ENCODE results near the gene CYP2A7. TPM values are rescaled to one million over a fixed set of nuclear protein-coding genes. Genes with fewer than 3 reads are reported as not detected.
"Not testable (repeated sequence)": the region's sequence is repeated elsewhere in the genome, so short reads cannot be mapped to it uniquely, and the experiment has no call there.

The CYP2A7 gene
- total RNA-seq, 1 donor from 2014 or later = not detected

DNA sequence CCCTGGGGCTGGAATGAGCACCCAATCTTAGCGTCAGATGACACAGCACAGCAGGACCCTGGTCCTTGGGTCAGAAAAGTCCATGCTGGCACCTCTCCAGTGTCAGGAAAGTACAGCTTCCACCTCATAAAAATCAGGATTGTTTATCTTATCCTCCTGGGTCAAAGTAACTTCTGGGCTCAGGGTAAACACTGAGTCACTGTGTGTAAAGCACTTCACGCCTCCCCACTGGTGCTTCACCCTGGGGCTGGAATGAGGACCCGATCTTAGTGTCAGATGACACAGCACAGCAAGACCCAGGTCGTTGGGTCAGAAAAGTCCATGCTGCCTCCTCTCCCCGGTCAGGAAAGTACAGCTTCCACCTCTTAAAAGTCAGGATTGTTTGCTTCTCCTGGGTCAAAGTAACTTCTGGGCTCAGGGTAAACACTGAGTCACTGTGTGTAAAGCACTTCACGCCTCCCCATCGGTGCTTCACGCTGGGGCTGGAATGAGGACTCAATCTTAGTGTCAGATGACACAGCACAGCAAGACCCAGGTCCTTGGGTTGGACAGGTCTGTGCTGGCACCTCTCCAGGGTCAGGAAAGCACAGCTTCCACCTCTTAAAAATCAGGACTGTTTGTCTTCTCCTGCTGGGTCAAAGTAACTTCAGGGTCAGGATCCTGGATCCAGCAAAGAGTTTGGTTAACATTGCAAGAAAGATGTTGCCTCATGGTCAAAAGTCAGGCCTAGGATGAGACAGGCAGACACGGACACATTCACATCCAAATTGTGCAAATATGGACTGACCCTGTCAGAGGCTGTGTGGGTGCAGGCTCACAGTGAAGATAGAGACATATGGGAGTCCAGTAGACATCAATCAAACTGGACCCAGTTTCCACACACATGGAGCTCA is 39.2 kb upstream of the CYP2A7 start:
- ChIA-PET POLR2A (no interaction called here), CTCF (no interaction called here)
- Mint-ChIP-seq H3K27me3 (peaks cover 9% of the 10 kb centered on the region), H3K9me3 (peaks cover 18% of the 10 kb centered on the region), H3K36me3 (ENCODE audit: low read depth) (no peaks in the 10 kb centered on the region), H3K27ac (no peak overlapping the region), H3K4me3 (no peak overlapping the region), H3K4me1 (no peaks in the 10 kb centered on the region)
- ATAC-seq (ENCODE audit: low read depth) (no peak), DNase-seq (no peak)
- intact Hi-C loops (cut with micrococcal nuclease) = no loop called here
- TF ChIP-seq, protein P1, sequence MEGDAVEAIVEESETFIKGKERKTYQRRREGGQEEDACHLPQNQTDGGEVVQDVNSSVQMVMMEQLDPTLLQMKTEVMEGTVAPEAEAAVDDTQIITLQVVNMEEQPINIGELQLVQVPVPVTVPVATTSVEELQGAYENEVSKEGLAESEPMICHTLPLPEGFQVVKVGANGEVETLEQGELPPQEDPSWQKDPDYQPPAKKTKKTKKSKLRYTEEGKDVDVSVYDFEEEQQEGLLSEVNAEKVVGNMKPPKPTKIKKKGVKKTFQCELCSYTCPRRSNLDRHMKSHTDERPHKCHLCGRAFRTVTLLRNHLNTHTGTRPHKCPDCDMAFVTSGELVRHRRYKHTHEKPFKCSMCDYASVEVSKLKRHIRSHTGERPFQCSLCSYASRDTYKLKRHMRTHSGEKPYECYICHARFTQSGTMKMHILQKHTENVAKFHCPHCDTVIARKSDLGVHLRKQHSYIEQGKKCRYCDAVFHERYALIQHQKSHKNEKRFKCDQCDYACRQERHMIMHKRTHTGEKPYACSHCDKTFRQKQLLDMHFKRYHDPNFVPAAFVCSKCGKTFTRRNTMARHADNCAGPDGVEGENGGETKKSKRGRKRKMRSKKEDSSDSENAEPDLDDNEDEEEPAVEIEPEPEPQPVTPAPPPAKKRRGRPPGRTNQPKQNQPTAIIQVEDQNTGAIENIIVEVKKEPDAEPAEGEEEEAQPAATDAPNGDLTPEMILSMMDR (IDR thresholded peaks at IDR 0.05) = no peak

DNA sequence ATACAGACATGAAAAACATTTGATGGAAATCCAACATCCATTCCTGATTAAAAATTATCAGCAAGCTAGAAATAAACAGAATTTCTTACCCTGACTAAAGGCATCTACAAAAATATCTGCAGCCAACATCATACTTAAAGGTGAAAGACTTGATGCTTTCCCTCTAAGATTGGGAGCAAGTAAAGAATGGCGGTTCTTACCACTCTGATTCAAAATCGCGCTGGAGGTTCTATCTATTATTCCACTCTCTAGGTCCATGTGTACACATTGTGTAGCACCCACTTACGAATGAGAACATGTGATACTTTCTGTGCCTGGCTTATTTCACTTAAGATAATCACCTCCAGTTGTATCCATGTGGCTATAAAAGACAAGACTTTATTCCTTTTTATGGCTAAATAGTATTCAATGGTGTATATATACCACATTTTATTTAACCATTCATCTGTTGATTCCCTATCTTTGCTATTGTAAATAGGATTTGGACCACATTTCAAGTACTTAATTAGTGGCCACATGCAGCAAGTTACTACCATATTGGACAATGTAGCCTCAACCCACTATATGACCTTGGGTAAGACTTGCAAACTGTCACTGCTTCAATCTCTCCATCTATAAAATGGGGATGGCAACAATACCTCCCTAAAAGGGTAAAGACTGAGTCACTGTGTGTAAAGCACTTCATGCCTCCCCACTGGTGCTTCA is 38.4 kb upstream of the CYP2A7 start:
- Mint-ChIP-seq H3K4me3 (no peak overlapping the region), H3K27ac (no peak overlapping the region), H3K27me3 (peaks cover 8% of the 10 kb centered on the region), H3K36me3 (ENCODE audit: low read depth) (no peaks in the 10 kb centered on the region), H3K4me1 (no peaks in the 10 kb centered on the region), H3K9me3 (peaks cover 18% of the 10 kb centered on the region)
- intact Hi-C loops (cut with micrococcal nuclease) = no loop called here
- POLR2A ChIA-PET = no interaction called here
- TF ChIP-seq, protein P1 (IDR thresholded peaks at IDR 0.05) = no peak
- DNase-seq = no peak
- ATAC-seq (ENCODE audit: low read depth) = no peak
- CTCF ChIA-PET = no interaction called here

DNA sequence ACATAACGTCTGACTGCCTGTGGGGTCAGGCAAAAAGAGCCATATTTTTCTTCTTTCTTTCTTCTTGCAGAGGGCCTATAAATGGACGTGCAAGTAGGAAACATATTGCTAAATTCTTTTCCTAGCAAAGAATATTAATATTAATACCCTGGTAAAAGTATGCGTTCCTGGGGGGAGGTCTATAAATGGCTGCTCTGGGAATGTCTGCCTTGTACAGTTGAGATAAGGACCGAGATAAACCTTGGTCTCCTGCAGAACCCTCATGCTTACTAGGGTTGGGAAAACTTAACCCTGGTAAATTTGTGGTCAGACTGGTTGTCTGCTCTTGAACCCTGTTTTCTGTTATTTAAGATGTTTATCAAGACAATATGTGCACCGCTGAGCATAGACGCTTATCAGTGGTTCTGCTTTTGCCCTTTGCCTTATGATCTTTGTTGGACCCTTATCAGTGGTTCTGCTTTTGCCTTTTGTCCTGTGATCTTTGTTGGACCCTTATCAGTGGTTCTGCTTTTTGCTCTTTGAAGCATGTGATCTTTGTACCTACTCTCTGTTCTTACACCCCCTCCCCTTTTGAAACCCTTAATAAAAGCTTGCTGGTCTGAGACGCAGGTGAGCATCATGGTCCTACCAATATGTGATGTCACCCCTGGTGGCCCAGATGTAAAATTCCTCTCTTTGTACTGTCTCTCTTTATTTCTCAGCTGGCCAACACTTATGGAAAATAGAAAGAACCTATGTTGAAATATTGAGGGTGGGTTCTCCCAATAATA is 37.7 kb upstream of the CYP2A7 start:
- intact Hi-C loops (cut with micrococcal nuclease); POLR2A ChIA-PET; H3K4me3 Mint-ChIP-seq; H3K27me3 Mint-ChIP-seq; H3K36me3 Mint-ChIP-seq (ENCODE audit: low read depth); H3K4me1 Mint-ChIP-seq; H3K27ac Mint-ChIP-seq; ATAC-seq (ENCODE audit: low read depth); DNase-seq; CTCF ChIA-PET: not testable (repeated sequence)
- peaks cover 18% of the 10 kb centered on the region for H3K9me3 Mint-ChIP-seq

DNA sequence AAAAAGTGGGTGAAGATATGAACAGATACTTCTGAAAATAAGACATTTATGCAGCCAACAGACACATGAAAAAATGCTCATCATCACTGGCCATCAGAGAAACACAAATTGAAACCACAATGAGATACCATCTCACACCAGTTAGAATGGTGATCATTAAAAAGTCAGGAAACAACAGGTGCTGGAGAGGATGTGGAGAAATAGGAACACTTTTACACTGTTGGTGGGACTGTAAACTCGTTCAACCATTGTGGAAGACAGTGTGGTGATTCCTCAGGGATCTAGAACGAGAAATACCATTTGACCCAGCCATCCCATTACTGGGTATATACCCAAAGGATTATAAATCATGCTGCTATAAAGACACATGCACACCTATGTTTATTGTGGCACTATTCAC is 36.3 kb upstream of the CYP2A7 start:
- Mint-ChIP-seq H3K27me3 (peaks cover 17% of the 10 kb centered on the region), H3K9me3 (peaks cover 22% of the 10 kb centered on the region)
- ATAC-seq (ENCODE audit: low read depth); intact Hi-C loops (cut with micrococcal nuclease); H3K4me3 Mint-ChIP-seq; POLR2A ChIA-PET; H3K36me3 Mint-ChIP-seq (ENCODE audit: low read depth); DNase-seq; H3K27ac Mint-ChIP-seq; H3K4me1 Mint-ChIP-seq; CTCF ChIA-PET: not testable (repeated sequence)

DNA sequence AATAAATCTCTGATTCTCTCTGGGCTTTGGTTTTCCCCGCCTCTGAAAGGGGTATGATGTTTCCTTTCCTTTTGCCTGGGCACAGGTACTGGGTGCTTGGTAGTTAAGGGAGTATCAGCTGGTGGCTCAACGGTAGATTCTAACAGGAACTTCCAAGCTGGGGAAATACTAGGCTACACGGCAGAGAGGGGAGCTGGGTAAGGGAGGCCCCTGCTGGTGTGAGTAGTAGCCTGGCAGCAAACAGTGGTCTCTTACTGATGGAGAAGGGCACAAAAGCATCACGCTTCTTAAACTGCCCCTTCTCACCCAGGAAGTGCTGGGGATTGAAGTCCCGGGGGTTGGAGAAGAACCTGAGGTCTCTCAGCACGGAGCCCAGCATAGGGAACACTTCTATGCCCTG is 26.9 kb upstream of the CYP2A7 start:
- Mint-ChIP-seq H3K9me3 (peaks cover 3% of the 10 kb centered on the region), H3K27ac (no peak overlapping the region), H3K4me1 (peaks cover 5% of the 10 kb centered on the region), H3K27me3 (peaks cover 54% of the 10 kb centered on the region), H3K4me3 (no peak overlapping the region), H3K36me3 (ENCODE audit: low read depth) (no peaks in the 10 kb centered on the region)
- DNase-seq (no peak), ATAC-seq (ENCODE audit: low read depth) (no peak)
- ChIA-PET POLR2A (no interaction called here), CTCF (no interaction called here)
- intact Hi-C loops (cut with micrococcal nuclease) = no loop called here
- TF ChIP-seq, protein P1 (IDR thresholded peaks at IDR 0.05) = no peak

Data from activated B cell treated with CpG ODN at 0.5 μM for 24 hours (primary cell).